HG03558 (cell line): Measurements from ENCODE around the gene MMP11.

Experiments used
- ATAC-seq: cut with Tn5 transposase; IDR thresholded peaks from one replicate; pipeline ENCODE4 v1.9.1; 2021; ENCODE audit warnings: moderate number of reproducible peaks; ENCODE audit not compliant: unreplicated experiment; ENCODE audit errors: extremely low read depth

MMP11 gene

GRCh38 chr22:23756891-23757290 lies 15.8 kb upstream of the MMP11 start:
- ATAC-seq = no peak

GRCh38 chr22:23759566-23759965 lies 13.1 kb upstream of the MMP11 start:
- ATAC-seq = no peak

- ATAC-seq = no peak
These were observed 12.6 kb upstream of the MMP11 start for GRCh38 chr22:23760056-23760455.

- ATAC-seq = no peak
These were observed 9.6 kb upstream of the MMP11 start, which contains the start of gene C22orf15 for GRCh38 chr22:23762842-23763578. TSS of gene C22orf15 (plus strand) at chr22:23762990. CDS start at chr22:23763307, 317 bp downstream.

GRCh38 chr22:23763579-23763945 lies 9.1 kb upstream of the MMP11 start:
- no peak for ATAC-seq

- no peak for ATAC-seq
These were observed 8.7 kb upstream of the MMP11 start for GRCh38 chr22:23763954-23764353.

GRCh38 chr22:23764899-23765881 lies 7.5 kb upstream of the MMP11 start:
- no peak for ATAC-seq

GRCh38 chr22:23767303-23767672 lies 5.4 kb upstream of the MMP11 start:
- ATAC-seq = no peak

GRCh38 chr22:23767673-23768548 lies 4.7 kb upstream of the MMP11 start, which contains the start of gene CHCHD10:
TSS of gene CHCHD10 (minus strand) at chr22:23767972. CDS start at chr22:23767874, 98 bp downstream.
- ATAC-seq = no peak

- ATAC-seq = no peak
These were observed 3.2 kb upstream of the MMP11 start for GRCh38 chr22:23769321-23769965.

- no peak for ATAC-seq
These were observed 367 bp upstream of the MMP11 start for GRCh38 chr22:23772315-23772648.

GRCh38 chr22:23773483-23774113 lies 949 bp downstream of the MMP11 start:
- ATAC-seq = no peak

- ATAC-seq = no peak
These were observed 1.7 kb downstream of the MMP11 start for GRCh38 chr22:23774114-23774921.

- no peak for ATAC-seq
These were observed 2.3 kb downstream of the MMP11 start for GRCh38 chr22:23774922-23775436.

GRCh38 chr22:23775779-23776375 lies 3.2 kb downstream of the MMP11 start:
- ATAC-seq = no peak

GRCh38 chr22:23777776-23778576 lies 5.3 kb downstream of the MMP11 start:
- ATAC-seq = no peak

- ATAC-seq = no peak
These were observed 5.9 kb downstream of the MMP11 start for GRCh38 chr22:23778577-23778900.
